ENCODE data around the gene SLC9A2. TPM values are rescaled to one million over a fixed set of nuclear protein-coding genes. Genes with fewer than 3 reads are reported as not detected.

Gene SLC9A2
- total RNA-seq, 4 donors from 2014 or later = under 0.01 to 0.29 (median 0.21) TPM; not detected in 1

- Histone ChIP-seq H3K4me1 (no peaks in the 10 kb centered on the region), H3K27me3 (no peaks in the 10 kb centered on the region), H3K4me3 (no peak overlapping the region), H3K27ac (no peak overlapping the region), H3K9me3 (no peaks in the 10 kb centered on the region), H3K36me3 (no peaks in the 10 kb centered on the region)
- intact Hi-C loops (cut with DNase I; ENCODE audit: low total_unique reads) = no loop called here
- no peak for DNase-seq
- no peak for TF ChIP-seq CTCF (IDR thresholded peaks at IDR 0.05)
- no peak for TF ChIP-seq POLR2A (IDR thresholded peaks at IDR 0.05)
Observed at GRCh38 chr2:102634831-102635241, 15.5 kb downstream of the SLC9A2 start.

- TF ChIP-seq CTCF (IDR thresholded peaks at IDR 0.05) (no peak), POLR2A (IDR thresholded peaks at IDR 0.05) (no peak)
Observed at GRCh38 chr2:102635317-102635716, 16.0 kb downstream of the SLC9A2 start.

GRCh38 chr2:102636283-102636907, 17.0 kb downstream of the SLC9A2 start:
- no peaks in the 10 kb centered on the region for H3K27me3 ChIP-seq

More at GRCh38 chr2:102635317-102635716, 16.0 kb downstream of the SLC9A2 start:
- Histone ChIP-seq H3K9me3 (no peaks in the 10 kb centered on the region), H3K27ac (no peak overlapping the region), H3K4me1 (no peaks in the 10 kb centered on the region), H3K36me3 (no peaks in the 10 kb centered on the region), H3K27me3 (no peaks in the 10 kb centered on the region), H3K4me3 (no peak overlapping the region)
- intact Hi-C loops (cut with DNase I; ENCODE audit: low total_unique reads) = no loop called here
- no peak for DNase-seq

GRCh38 chr2:102637358-102637757, 18.0 kb downstream of the SLC9A2 start:
- no peak for DNase-seq
- Histone ChIP-seq H3K36me3 (no peaks in the 10 kb centered on the region), H3K27me3 (no peaks in the 10 kb centered on the region), H3K4me1 (no peaks in the 10 kb centered on the region), H3K4me3 (no peak overlapping the region), H3K27ac (no peak overlapping the region), H3K9me3 (no peaks in the 10 kb centered on the region)
- TF ChIP-seq POLR2A (IDR thresholded peaks at IDR 0.05) = no peak
- intact Hi-C loops (cut with DNase I; ENCODE audit: low total_unique reads) = no loop called here

More at GRCh38 chr2:102636283-102636907, 17.0 kb downstream of the SLC9A2 start:
- Histone ChIP-seq H3K27ac (no peak overlapping the region), H3K4me1 (no peaks in the 10 kb centered on the region), H3K36me3 (no peaks in the 10 kb centered on the region), H3K4me3 (no peak overlapping the region), H3K9me3 (no peaks in the 10 kb centered on the region)
- intact Hi-C loops (cut with DNase I; ENCODE audit: low total_unique reads) = no loop called here
- DNase-seq = no peak
- TF ChIP-seq POLR2A (IDR thresholded peaks at IDR 0.05) (no peak), CTCF (IDR thresholded peaks at IDR 0.05) (no peak)

GRCh38 chr2:102639429-102639828, 20.1 kb downstream of the SLC9A2 start:
- H3K4me3 ChIP-seq = no peak overlapping the region
- TF ChIP-seq CTCF (IDR thresholded peaks at IDR 0.05) = no peak
- H3K36me3 ChIP-seq = no peaks in the 10 kb centered on the region
- H3K27me3 ChIP-seq = no peaks in the 10 kb centered on the region
- H3K27ac ChIP-seq = no peak overlapping the region
- no peaks in the 10 kb centered on the region for H3K9me3 ChIP-seq
- intact Hi-C loops (cut with DNase I; ENCODE audit: low total_unique reads) = no loop called here
- H3K4me1 ChIP-seq = no peaks in the 10 kb centered on the region
- no peak for DNase-seq

- intact Hi-C loops (cut with DNase I; ENCODE audit: low total_unique reads) = no loop called here
- no peaks in the 10 kb centered on the region for H3K27me3 ChIP-seq
- no peak for DNase-seq
- no peak overlapping the region for H3K27ac ChIP-seq
- H3K4me3 ChIP-seq = no peak overlapping the region
- H3K9me3 ChIP-seq = no peaks in the 10 kb centered on the region
- TF ChIP-seq CTCF (IDR thresholded peaks at IDR 0.05) (no peak), POLR2A (IDR thresholded peaks at IDR 0.05) (no peak)
- H3K36me3 ChIP-seq = no peaks in the 10 kb centered on the region
- no peaks in the 10 kb centered on the region for H3K4me1 ChIP-seq
Observed at GRCh38 chr2:102652126-102652525, 32.8 kb downstream of the SLC9A2 start.
